ENCODE data around the gene IKBKE. TPM values are rescaled to one million over a fixed set of nuclear protein-coding genes. Genes with fewer than 3 reads are reported as not detected.
A peak's percentile ranks its signal among the peaks of the same experiment; 100 is the strongest.
"Not testable (repeated sequence)": the region's sequence is repeated elsewhere in the genome, so short reads cannot be mapped to it uniquely, and the experiment has no call there.

The IKBKE gene
- total RNA-seq, 5 donors from 2014 or later (not counting 1 experiment from before 2014, with no cell fraction given), result 60.7 to 84.7 (median 81.4) TPM

DNA sequence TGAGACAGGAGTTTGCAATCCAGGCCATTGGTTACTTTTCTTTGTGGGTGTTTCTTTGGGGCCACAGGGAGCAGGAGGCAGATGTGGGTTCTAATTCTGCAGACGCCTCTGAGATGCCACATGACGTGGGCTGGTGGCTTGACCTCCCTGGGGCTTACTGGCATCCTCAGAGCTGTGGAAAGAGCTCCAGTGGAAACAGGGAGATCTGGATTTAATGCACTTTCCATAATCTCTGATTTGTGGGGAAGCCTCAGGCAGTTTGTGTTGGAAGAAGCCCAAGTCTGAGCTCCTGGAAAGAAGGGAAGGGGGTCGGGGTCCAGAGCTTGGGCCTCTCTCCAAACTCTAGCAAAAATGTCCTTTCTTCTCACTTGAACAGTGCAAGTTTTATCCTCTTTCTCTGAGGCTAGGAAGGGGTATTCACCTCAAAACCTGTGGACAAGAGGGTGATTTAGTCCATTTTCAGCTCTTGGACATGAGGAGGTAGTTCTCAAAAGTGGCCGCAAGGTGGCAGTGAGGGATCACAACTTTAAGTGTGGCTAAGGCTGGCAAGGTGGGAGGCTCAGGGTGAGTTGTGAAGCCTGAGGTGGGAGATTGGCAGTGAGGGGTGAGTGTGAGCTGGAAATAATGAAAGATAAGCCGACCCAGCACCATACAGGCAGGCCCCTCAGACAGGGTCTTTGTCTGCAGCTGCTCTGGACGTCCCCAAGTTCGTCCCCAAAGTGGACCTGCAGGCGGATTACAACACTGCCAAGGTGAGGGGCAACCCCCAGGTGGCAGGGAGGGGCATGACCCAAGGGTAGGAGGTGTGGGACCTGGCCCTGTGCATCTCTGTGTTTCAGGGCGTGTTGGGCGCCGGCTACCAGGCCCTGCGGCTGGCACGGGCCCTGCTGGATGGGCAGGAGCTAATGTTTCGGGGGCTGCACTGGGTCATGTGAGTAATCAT is 9.2 kb downstream of the IKBKE start:
- POLR2A ChIA-PET, result no interaction called here
- ATAC-seq (replicated peaks in 1 of 4), result peak; percentile 70 to 81 (median 74)
- H3K9me3 ChIP-seq, result no peaks in the 10 kb centered on the region
- peak overlapping the region; percentile 16 for H3K27ac ChIP-seq (ENCODE audit: low read length)
- peak; percentile 34 to 85 (median 61) for DNase-seq
- H3K27me3 Mint-ChIP-seq, result no peaks in the 10 kb centered on the region
- no peaks in the 10 kb centered on the region for H3K27me3 ChIP-seq (replicated peaks in 1 of 2; ENCODE audit: control insufficient read depth in 2 of 2, extremely low read depth in 1 of 2, insufficient read depth in 2 of 2, low read length in 1 of 2)
- no peak overlapping the region for H3K4me3 ChIP-seq (ENCODE audit: control insufficient read depth in 1 of 2, extremely low read depth in 1 of 2, low read length in 1 of 2)
- H3K36me3 ChIP-seq (ENCODE audit: control insufficient read depth in 2 of 2, extremely low read depth in 1 of 2, insufficient read depth in 1 of 2, low read length in 1 of 2), result peaks cover 31 to 89% of the 10 kb centered on the region in 2 donors
- H3K4me1 Mint-ChIP-seq, result peaks cover 9 to 31% (median 14%) of the 10 kb centered on the region in 3 donors
- 76% methylated on average over 9 of the region's 14 CpGs for WGBS (ENCODE audit: insufficient coverage)
- H3K9me3 Mint-ChIP-seq, result no peaks in the 10 kb centered on the region
- peak overlapping the region; percentile 64 to 78 for H3K27ac Mint-ChIP-seq
- no peak overlapping the region for H3K4me3 Mint-ChIP-seq
- H3K4me1 ChIP-seq (ENCODE audit: control insufficient read depth in 1 of 2, extremely low read depth in 1 of 2, insufficient read depth in 2 of 2, low read length in 2 of 2), result peaks cover 0 to 18% of the 10 kb centered on the region in 2 experiments
- H3K36me3 Mint-ChIP-seq, result peaks cover 45% of the 10 kb centered on the region
- CTCF ChIA-PET, result interaction anchor here (0.5 to 1.9 kb wide), 27 partner anchors 9 to 433 kb away, joined by 3 to 17 read pairs (median 4); partner anchors contain the start of genes IKBKE (in 2 of the 2), DYRK3 (in 1 of the 2) and EIF2D (in 1 of the 2)

DNA sequence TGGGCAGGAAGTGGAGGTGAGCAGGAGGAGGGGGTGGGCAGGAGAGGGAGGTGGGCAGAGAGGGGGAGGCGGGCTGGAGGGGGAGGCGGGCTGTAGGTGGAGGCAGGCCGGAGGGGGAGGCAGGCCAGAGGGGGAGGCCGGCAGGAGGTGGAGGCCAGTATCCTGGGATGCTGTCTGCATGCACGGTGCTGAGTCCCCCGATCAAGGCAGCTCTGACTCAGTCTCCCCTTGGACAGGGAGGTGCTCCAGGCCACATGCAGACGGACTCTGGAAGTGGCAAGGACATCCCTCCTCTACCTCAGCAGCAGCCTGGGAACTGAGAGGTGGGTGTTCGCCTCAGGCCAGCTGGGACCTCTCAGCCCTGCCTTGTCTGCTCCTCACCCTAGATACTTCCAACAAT is 9.9 kb downstream of the IKBKE start:
- no peaks in the 10 kb centered on the region for H3K9me3 Mint-ChIP-seq
- Histone ChIP-seq H3K27me3 (replicated peaks in 1 of 2; ENCODE audit: control insufficient read depth in 2 of 2, extremely low read depth in 1 of 2, insufficient read depth in 2 of 2, low read length in 1 of 2) (no peaks in the 10 kb centered on the region), H3K27ac (ENCODE audit: low read length) (no peak overlapping the region), H3K9me3 (no peaks in the 10 kb centered on the region), H3K36me3 (ENCODE audit: control insufficient read depth in 2 of 2, extremely low read depth in 1 of 2, insufficient read depth in 1 of 2, low read length in 1 of 2) (peaks cover 28 to 90% of the 10 kb centered on the region in 2 donors), H3K4me1 (ENCODE audit: control insufficient read depth in 1 of 2, extremely low read depth in 1 of 2, insufficient read depth in 2 of 2, low read length in 2 of 2) (peaks cover 0 to 18% of the 10 kb centered on the region in 2 experiments), H3K4me3 (ENCODE audit: control insufficient read depth in 1 of 2, extremely low read depth in 1 of 2, low read length in 1 of 2) (no peak overlapping the region)
- H3K4me1 Mint-ChIP-seq, result peaks cover 9 to 27% (median 14%) of the 10 kb centered on the region in 3 donors
- no peaks in the 10 kb centered on the region for H3K27me3 Mint-ChIP-seq
- ChIA-PET CTCF (interaction anchor here (0.6 to 1.9 kb wide), 12 partner anchors 10 to 184 kb away, joined by 3 to 17 read pairs (median 5); partner anchors contain the start of genes IKBKE (in 2 of the 2) and EIF2D (in 1 of the 2)), POLR2A (no interaction called here)
- no peak overlapping the region for H3K27ac Mint-ChIP-seq
- DNase-seq (no peak), ATAC-seq (replicated peaks in 1 of 4) (no peak)
- H3K4me3 Mint-ChIP-seq, result no peak overlapping the region
- WGBS (ENCODE audit: insufficient coverage), result 90% methylated on average over 6 of the region's 8 CpGs
- H3K36me3 Mint-ChIP-seq, result peaks cover 44% of the 10 kb centered on the region

DNA sequence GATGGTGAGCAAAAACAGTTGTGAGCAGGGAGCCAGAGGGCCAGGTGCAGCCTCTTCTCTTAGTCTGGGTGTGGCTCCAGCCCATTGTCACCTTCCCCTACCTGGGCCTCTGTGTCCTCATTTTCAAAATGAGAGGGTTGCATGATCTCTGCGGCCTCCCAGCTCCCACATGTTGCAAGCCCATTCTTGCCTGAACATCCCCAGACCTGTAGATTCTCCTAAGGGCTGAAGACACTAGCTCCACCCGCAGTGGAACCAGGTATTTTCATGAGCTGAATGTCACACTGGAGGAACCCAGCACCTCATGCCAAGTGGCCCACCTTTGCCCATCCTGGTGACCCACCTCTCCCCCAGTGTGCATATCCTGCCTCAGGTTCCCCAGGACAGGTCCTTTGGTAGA is 12.3 kb downstream of the IKBKE start:
- H3K9me3 ChIP-seq, result no peaks in the 10 kb centered on the region
- H3K27me3 ChIP-seq (replicated peaks in 1 of 2; ENCODE audit: control insufficient read depth in 2 of 2, extremely low read depth in 1 of 2, insufficient read depth in 2 of 2, low read length in 1 of 2), result no peaks in the 10 kb centered on the region
- Mint-ChIP-seq H3K36me3 (peaks cover 40% of the 10 kb centered on the region), H3K27ac (no peak overlapping the region), H3K4me1 (peaks cover 9 to 18% (median 13%) of the 10 kb centered on the region in 3 donors), H3K4me3 (no peak overlapping the region), H3K27me3 (no peaks in the 10 kb centered on the region), H3K9me3 (no peaks in the 10 kb centered on the region)
- ChIA-PET CTCF (interaction anchor here in 1 of 2 donors (1.0 kb wide), 1 partner anchor 181 kb away, joined by 3 read pairs; no protein-coding TSS in a partner anchor), POLR2A (no interaction called here)
- H3K4me1 ChIP-seq (ENCODE audit: control insufficient read depth in 1 of 2, extremely low read depth in 1 of 2, insufficient read depth in 2 of 2, low read length in 2 of 2), result peaks cover 0 to 18% of the 10 kb centered on the region in 2 experiments
- H3K36me3 ChIP-seq (ENCODE audit: control insufficient read depth in 2 of 2, extremely low read depth in 1 of 2, insufficient read depth in 1 of 2, low read length in 1 of 2), result peaks cover 34 to 91% of the 10 kb centered on the region in 2 donors
- DNase-seq (no peak), ATAC-seq (replicated peaks in 1 of 4) (no peak)
- 94% methylated on average over 2 of the region's 2 CpGs for WGBS (ENCODE audit: insufficient coverage)
- no peak overlapping the region for H3K27ac ChIP-seq (ENCODE audit: low read length)
- no peak overlapping the region for H3K4me3 ChIP-seq (ENCODE audit: control insufficient read depth in 1 of 2, extremely low read depth in 1 of 2, low read length in 1 of 2)

DNA sequence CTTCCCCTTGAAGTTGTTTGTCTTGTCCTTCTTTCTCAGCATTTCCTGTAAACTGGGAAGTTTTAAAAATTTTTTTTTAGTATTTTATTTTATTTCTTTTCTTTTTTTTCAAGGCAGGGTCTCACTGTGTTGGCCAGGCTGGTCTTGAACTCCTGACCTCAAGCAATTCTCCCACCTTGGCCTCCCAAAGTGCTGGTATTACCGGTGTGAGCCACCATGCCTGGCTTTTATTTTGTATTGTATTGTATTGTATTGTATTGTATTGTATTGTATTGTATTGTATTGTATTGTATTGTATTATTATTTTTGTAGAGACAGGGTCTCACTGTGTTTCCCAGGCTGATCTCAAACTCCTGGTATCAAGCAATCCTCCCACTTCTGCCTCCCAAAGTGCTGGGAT is 13.6 kb downstream of the IKBKE start:
- DNase-seq; POLR2A ChIA-PET; H3K4me3 Mint-ChIP-seq; H3K9me3 Mint-ChIP-seq; ATAC-seq (replicated peaks in 1 of 4); H3K27me3 Mint-ChIP-seq; H3K27me3 ChIP-seq (replicated peaks in 1 of 2; ENCODE audit: control insufficient read depth in 2 of 2, extremely low read depth in 1 of 2, insufficient read depth in 2 of 2, low read length in 1 of 2); H3K4me1 Mint-ChIP-seq; H3K4me3 ChIP-seq (ENCODE audit: control insufficient read depth in 1 of 2, extremely low read depth in 1 of 2, low read length in 1 of 2); H3K27ac Mint-ChIP-seq; H3K27ac ChIP-seq (ENCODE audit: low read length); H3K9me3 ChIP-seq: not testable (repeated sequence)
- CTCF ChIA-PET, result interaction anchor here in 1 of 2 donors (0.9 kb wide), 1 partner anchor 514 kb away, joined by 3 read pairs; no protein-coding TSS in a partner anchor
- peaks cover 0 to 14% of the 10 kb centered on the region in 2 experiments for H3K4me1 ChIP-seq (ENCODE audit: control insufficient read depth in 1 of 2, extremely low read depth in 1 of 2, insufficient read depth in 2 of 2, low read length in 2 of 2)
- peaks cover 47% of the 10 kb centered on the region for H3K36me3 Mint-ChIP-seq
- H3K36me3 ChIP-seq (ENCODE audit: control insufficient read depth in 2 of 2, extremely low read depth in 1 of 2, insufficient read depth in 1 of 2, low read length in 1 of 2), result peaks cover 29 to 89% of the 10 kb centered on the region in 2 donors
- WGBS (ENCODE audit: insufficient coverage), result no CpG with 5 or more reads among the region's 1 CpG

DNA sequence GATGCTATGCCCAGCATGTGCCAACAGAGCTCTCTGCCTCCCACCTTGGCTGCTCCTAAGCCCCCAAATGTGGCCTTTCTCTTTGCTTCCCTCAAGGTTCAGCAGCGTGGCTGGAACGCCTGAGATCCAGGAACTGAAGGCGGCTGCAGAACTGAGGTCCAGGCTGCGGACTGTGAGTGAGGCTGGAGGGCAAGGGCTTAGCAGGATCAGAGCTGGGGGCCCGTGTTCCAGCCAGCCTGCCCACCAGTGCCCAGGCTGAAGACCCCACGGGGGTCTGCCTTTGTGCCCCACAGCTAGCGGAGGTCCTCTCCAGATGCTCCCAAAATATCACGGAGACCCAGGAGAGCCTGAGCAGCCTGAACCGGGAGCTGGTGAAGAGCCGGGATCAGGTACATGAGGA is 14.6 kb downstream of the IKBKE start:
- Mint-ChIP-seq H3K27me3 (no peaks in the 10 kb centered on the region), H3K9me3 (no peaks in the 10 kb centered on the region), H3K4me3 (no peak overlapping the region), H3K27ac (no peak overlapping the region), H3K36me3 (peaks cover 43% of the 10 kb centered on the region), H3K4me1 (no peaks in the 10 kb centered on the region)
- ATAC-seq (replicated peaks in 1 of 4) (no peak), DNase-seq (no peak)
- H3K27ac ChIP-seq (ENCODE audit: low read length), result no peak overlapping the region
- 97% methylated on average over 8 of the region's 10 CpGs for WGBS (ENCODE audit: insufficient coverage)
- H3K4me1 ChIP-seq (ENCODE audit: control insufficient read depth in 1 of 2, extremely low read depth in 1 of 2, insufficient read depth in 2 of 2, low read length in 2 of 2), result peaks cover 0 to 5% of the 10 kb centered on the region in 2 experiments
- no peaks in the 10 kb centered on the region for H3K27me3 ChIP-seq (replicated peaks in 1 of 2; ENCODE audit: control insufficient read depth in 2 of 2, extremely low read depth in 1 of 2, insufficient read depth in 2 of 2, low read length in 1 of 2)
- no peak overlapping the region for H3K4me3 ChIP-seq (ENCODE audit: control insufficient read depth in 1 of 2, extremely low read depth in 1 of 2, low read length in 1 of 2)
- H3K36me3 ChIP-seq (ENCODE audit: control insufficient read depth in 2 of 2, extremely low read depth in 1 of 2, insufficient read depth in 1 of 2, low read length in 1 of 2), result peaks cover 29 to 85% of the 10 kb centered on the region in 2 donors
- ChIA-PET CTCF (interaction anchor here in 1 of 2 donors (1.2 kb wide), 1 partner anchor 143 kb away, joined by 6 read pairs; no protein-coding TSS in a partner anchor), POLR2A (no interaction called here)
- H3K9me3 ChIP-seq, result no peaks in the 10 kb centered on the region

DNA sequence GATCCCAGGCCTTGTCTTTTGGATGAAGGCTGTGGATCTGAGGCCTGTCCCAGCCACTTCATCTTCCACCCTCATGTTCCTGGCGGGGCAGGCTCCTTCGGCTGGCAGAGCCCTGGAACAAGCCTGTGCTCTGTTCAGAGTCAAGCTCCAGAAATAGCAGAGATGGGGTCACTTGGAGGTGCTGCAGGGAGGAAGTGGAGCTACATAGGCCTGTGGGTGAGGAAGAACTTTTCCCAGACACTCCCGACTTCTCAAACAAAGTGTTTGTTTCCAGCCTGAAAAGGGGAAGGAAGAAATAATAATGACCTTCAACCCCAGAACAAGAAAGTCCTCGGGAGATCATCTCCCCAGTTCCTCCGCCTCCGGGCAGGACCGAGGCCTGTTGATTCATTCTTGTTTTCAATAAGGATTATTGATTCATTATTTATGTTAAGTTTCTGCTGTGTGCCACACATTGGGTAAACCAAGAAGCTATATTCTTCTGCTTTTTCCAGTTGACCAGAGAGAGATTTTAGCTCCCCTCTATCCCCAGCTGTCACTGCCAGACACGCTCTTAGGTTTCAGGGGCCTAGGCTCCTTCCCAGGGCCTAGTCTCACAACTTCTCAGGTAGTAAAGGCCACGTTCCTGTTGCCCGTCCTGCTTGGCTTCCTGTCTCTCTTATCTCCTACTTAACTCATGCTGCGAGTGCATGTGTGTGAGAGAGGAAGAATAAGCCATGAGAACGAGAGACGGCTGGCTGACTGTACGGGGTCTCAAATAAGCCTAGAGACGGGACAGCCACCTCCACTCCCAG is 16.9 kb downstream of the IKBKE start:
- no peak overlapping the region for H3K4me3 ChIP-seq (ENCODE audit: control insufficient read depth in 1 of 2, extremely low read depth in 1 of 2, low read length in 1 of 2)
- Mint-ChIP-seq H3K4me3 (no peak overlapping the region), H3K27me3 (no peaks in the 10 kb centered on the region), H3K27ac (peak overlapping the region in 1 of 2 donors; percentile 31), H3K9me3 (no peaks in the 10 kb centered on the region), H3K4me1 (peaks cover 0 to 2% (median 1%) of the 10 kb centered on the region in 3 donors), H3K36me3 (peaks cover 55% of the 10 kb centered on the region)
- POLR2A ChIA-PET, result no interaction called here
- CTCF ChIA-PET, result no interaction called here
- H3K4me1 ChIP-seq (ENCODE audit: control insufficient read depth in 1 of 2, extremely low read depth in 1 of 2, insufficient read depth in 2 of 2, low read length in 2 of 2), result peaks cover 0 to 2% of the 10 kb centered on the region in 2 experiments
- DNase-seq (no peak), ATAC-seq (replicated peaks in 1 of 4) (no peak)
- H3K27ac ChIP-seq (ENCODE audit: low read length), result no peak overlapping the region
- 93% methylated on average over 2 of the region's 15 CpGs for WGBS (ENCODE audit: insufficient coverage)
- H3K36me3 ChIP-seq (ENCODE audit: control insufficient read depth in 2 of 2, extremely low read depth in 1 of 2, insufficient read depth in 1 of 2, low read length in 1 of 2), result peaks cover 31 to 91% of the 10 kb centered on the region in 2 donors
- no peaks in the 10 kb centered on the region for H3K9me3 ChIP-seq
- H3K27me3 ChIP-seq (replicated peaks in 1 of 2; ENCODE audit: control insufficient read depth in 2 of 2, extremely low read depth in 1 of 2, insufficient read depth in 2 of 2, low read length in 1 of 2), result no peaks in the 10 kb centered on the region

Data from T-cell (primary cell).